PC-9 (cell line): ENCODE data around the gene LRFN2.

Experiments
- EZH2 ChIP-seq: fragments of 200-600 bp; sonication (generic); IDR thresholded peaks from 2 replicates; pipeline ENCODE4 v1.8.0; 2017; ENCODE audit warnings: antibody characterized with exemption, low read depth
- TF ChIP-seq, protein P1 (sequence below): fragments of 200-600 bp; sonication (generic); conservative IDR thresholded peaks from 2 replicates; pipeline ENCODE4 v1.6.1; 2017; ENCODE audit warnings: mixed run types, antibody characterized with exemption, mild to moderate bottlenecking, moderate library complexity

DNA sequence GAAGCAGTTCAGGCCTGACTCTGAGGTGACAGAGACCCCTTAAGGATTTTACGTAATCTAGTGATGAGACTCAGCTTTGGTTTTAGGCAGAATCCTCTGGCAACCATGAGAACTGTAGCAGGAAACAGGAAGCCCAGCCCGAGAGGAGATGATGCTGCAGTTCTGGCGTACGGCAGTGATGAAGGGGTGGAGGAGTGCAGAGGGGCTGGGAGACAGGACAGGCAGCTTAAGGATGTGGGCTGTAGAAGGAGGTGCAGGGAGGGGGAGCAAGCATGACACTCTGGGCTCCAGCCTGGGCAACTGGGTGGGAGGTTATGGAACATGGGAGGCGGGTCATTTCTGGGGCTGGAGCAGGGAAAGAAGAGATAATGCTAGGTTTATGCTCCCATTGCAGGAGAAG, 67.1 kb downstream of the LRFN2 start:
- TF ChIP-seq, protein P1, sequence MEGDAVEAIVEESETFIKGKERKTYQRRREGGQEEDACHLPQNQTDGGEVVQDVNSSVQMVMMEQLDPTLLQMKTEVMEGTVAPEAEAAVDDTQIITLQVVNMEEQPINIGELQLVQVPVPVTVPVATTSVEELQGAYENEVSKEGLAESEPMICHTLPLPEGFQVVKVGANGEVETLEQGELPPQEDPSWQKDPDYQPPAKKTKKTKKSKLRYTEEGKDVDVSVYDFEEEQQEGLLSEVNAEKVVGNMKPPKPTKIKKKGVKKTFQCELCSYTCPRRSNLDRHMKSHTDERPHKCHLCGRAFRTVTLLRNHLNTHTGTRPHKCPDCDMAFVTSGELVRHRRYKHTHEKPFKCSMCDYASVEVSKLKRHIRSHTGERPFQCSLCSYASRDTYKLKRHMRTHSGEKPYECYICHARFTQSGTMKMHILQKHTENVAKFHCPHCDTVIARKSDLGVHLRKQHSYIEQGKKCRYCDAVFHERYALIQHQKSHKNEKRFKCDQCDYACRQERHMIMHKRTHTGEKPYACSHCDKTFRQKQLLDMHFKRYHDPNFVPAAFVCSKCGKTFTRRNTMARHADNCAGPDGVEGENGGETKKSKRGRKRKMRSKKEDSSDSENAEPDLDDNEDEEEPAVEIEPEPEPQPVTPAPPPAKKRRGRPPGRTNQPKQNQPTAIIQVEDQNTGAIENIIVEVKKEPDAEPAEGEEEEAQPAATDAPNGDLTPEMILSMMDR = no peak
- no peak for TF ChIP-seq EZH2
